Loucy (cell line): Measurements from ENCODE around the gene BRSK2.

Source experiments
- EZH2phosphoT487 ChIP-seq: fragments of 200-600 bp; IDR thresholded peaks from 2 replicates; pipeline ENCODE4 v1.6.1; 2018; ENCODE audit warnings: antibody characterized with exemption, mild to moderate bottlenecking, moderate library complexity, borderline replicate concordance
- TF ChIP-seq, protein P1 (sequence below): fragments of 200-600 bp; sonication (generic); conservative IDR thresholded peaks from 2 replicates; pipeline ENCODE4 v1.5.1; 2014; ENCODE audit warnings: mild to moderate bottlenecking, antibody characterized with exemption, low read length

DNA sequence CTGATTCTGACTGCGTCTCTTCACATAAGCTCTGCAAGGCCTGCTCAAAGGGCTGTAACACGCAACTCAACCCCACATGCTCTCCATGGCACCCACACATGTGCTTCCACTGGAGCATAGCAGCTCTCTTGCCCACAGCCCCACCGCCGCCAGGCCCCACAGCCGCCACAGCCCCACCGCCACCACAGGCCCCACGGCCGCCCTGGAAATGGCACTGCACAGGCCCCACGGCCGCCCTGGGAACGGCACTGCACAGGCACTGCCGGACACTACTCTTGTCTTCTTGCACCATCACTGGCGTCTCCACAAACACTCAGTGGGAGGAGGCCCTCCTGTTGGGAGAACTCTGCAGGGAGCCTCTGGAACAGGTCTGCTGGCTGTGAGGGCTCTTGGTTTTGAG, 88.3 kb downstream of the BRSK2 start:
- TF ChIP-seq, protein P1, sequence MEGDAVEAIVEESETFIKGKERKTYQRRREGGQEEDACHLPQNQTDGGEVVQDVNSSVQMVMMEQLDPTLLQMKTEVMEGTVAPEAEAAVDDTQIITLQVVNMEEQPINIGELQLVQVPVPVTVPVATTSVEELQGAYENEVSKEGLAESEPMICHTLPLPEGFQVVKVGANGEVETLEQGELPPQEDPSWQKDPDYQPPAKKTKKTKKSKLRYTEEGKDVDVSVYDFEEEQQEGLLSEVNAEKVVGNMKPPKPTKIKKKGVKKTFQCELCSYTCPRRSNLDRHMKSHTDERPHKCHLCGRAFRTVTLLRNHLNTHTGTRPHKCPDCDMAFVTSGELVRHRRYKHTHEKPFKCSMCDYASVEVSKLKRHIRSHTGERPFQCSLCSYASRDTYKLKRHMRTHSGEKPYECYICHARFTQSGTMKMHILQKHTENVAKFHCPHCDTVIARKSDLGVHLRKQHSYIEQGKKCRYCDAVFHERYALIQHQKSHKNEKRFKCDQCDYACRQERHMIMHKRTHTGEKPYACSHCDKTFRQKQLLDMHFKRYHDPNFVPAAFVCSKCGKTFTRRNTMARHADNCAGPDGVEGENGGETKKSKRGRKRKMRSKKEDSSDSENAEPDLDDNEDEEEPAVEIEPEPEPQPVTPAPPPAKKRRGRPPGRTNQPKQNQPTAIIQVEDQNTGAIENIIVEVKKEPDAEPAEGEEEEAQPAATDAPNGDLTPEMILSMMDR, result no peak
- TF ChIP-seq EZH2phosphoT487, result no peak
